T-helper 17 cell (primary cell): Measurements from ENCODE around the gene DISC1. TPM values are rescaled to one million over a fixed set of nuclear protein-coding genes. Genes with fewer than 3 reads are reported as not detected.

Experiments used
- ATAC-seq: fragments of 150-1000 bp; cut with Tn5 transposase; 2 replicates; pipeline ENCODE4 v1.10.0; 2021; ENCODE audit warnings: mild to moderate bottlenecking, moderate library complexity
- DNase-seq, 3 donors: peaks; one replicate each; pipeline versions ENCODE4 v3.0.0 to v3.0.0-alpha.2; 2020 to 2021
- H3K9me3 ChIP-seq: one replicate; pipeline ENCODE4 v1.7.0; 2013; ENCODE audit warnings: low read length, mild to moderate bottlenecking; ENCODE audit not compliant: control insufficient read depth, poor library complexity, severe bottlenecking
- H3K27ac Mint-ChIP-seq: one replicate; pipeline ENCODE4 v1.8.0; 2022; ENCODE audit warnings: mild to moderate bottlenecking, moderate library complexity, mixed read lengths
- H3K27me3 Mint-ChIP-seq: one replicate; pipeline ENCODE4 v1.8.0; 2022; ENCODE audit warnings: mixed read lengths
- H3K36me3 Mint-ChIP-seq: one replicate; pipeline ENCODE4 v1.8.0; 2022; ENCODE audit warnings: low read depth, mixed read lengths
- H3K4me1 Mint-ChIP-seq: one replicate; pipeline ENCODE4 v1.8.0; 2022; ENCODE audit warnings: mild to moderate bottlenecking, mixed read lengths
- H3K4me3 Mint-ChIP-seq: one replicate; pipeline ENCODE4 v1.8.0; 2022; ENCODE audit warnings: mild to moderate bottlenecking, moderate library complexity, mixed read lengths
- total RNA-seq, 4 donors: library from RNA in 2 of 4; stranded (reverse) in 2 of 4; gene quantifications; one replicate each; pipeline ENCODE4 v1.2.3 and lab custom pipeline; 2022 to 2026

Gene DISC1
- total RNA-seq, 2 donors from 2014 or later = 16.2 to 17.4 TPM

- ATAC-seq = no peak
- Mint-ChIP-seq H3K27ac (peak overlapping the region; percentile 81), H3K4me3 (no peak overlapping the region), H3K36me3 (no peaks in the 10 kb centered on the region), H3K27me3 (no peaks in the 10 kb centered on the region), H3K4me1 (no peaks in the 10 kb centered on the region)
- no peaks in the 10 kb centered on the region for H3K9me3 ChIP-seq
- DNase-seq = no peak
Measured at GRCh38 chr1:231596337-231596791, 30.2 kb upstream of the DISC1 start.

- H3K9me3 ChIP-seq = no peaks in the 10 kb centered on the region
- Mint-ChIP-seq H3K27ac (no peak overlapping the region), H3K4me3 (no peak overlapping the region), H3K27me3 (no peaks in the 10 kb centered on the region), H3K4me1 (no peaks in the 10 kb centered on the region), H3K36me3 (no peaks in the 10 kb centered on the region)
- DNase-seq = no peak
- ATAC-seq = no peak
Measured at GRCh38 chr1:231597971-231598370, 28.6 kb upstream of the DISC1 start.

- H3K4me3 Mint-ChIP-seq = no peak overlapping the region
- no peak for ATAC-seq
- no peaks in the 10 kb centered on the region for H3K36me3 Mint-ChIP-seq
Measured at GRCh38 chr1:231600458-231600976, 26.1 kb upstream of the DISC1 start.

GRCh38 chr1:231601824-231602672, 24.5 kb upstream of the DISC1 start:
- H3K27ac Mint-ChIP-seq = no peak overlapping the region
- DNase-seq (no peak), ATAC-seq (no peak)
- no peaks in the 10 kb centered on the region for H3K27me3 Mint-ChIP-seq
- no peak overlapping the region for H3K4me3 Mint-ChIP-seq
- no peaks in the 10 kb centered on the region for H3K36me3 Mint-ChIP-seq
- no peaks in the 10 kb centered on the region for H3K9me3 ChIP-seq
- H3K4me1 Mint-ChIP-seq = peaks cover 6% of the 10 kb centered on the region

More at GRCh38 chr1:231600458-231600976, 26.1 kb upstream of the DISC1 start:
- no peak for DNase-seq
- Mint-ChIP-seq H3K27me3 (no peaks in the 10 kb centered on the region), H3K27ac (no peak overlapping the region), H3K4me1 (peaks cover 6% of the 10 kb centered on the region)
- H3K9me3 ChIP-seq = no peaks in the 10 kb centered on the region

GRCh38 chr1:231602673-231602984, 24.0 kb upstream of the DISC1 start:
- ATAC-seq = no peak
- H3K9me3 ChIP-seq = no peaks in the 10 kb centered on the region
- no peak overlapping the region for H3K4me3 Mint-ChIP-seq

GRCh38 chr1:231603598-231604275, 22.9 kb upstream of the DISC1 start:
- Mint-ChIP-seq H3K27ac (peak overlapping the region; percentile 91), H3K27me3 (no peaks in the 10 kb centered on the region), H3K4me3 (peak overlapping the region; percentile 94), H3K4me1 (peaks cover 6% of the 10 kb centered on the region), H3K36me3 (no peaks in the 10 kb centered on the region)
- ATAC-seq (peak; percentile 93), DNase-seq (peak in 1 of 3 donors; percentile 17)
- no peaks in the 10 kb centered on the region for H3K9me3 ChIP-seq

More at GRCh38 chr1:231602673-231602984, 24.0 kb upstream of the DISC1 start:
- no peaks in the 10 kb centered on the region for H3K36me3 Mint-ChIP-seq
- no peaks in the 10 kb centered on the region for H3K27me3 Mint-ChIP-seq
- H3K4me1 Mint-ChIP-seq = peaks cover 6% of the 10 kb centered on the region
- no peak overlapping the region for H3K27ac Mint-ChIP-seq
- DNase-seq = no peak

GRCh38 chr1:231604276-231604621, 22.3 kb upstream of the DISC1 start:
- Mint-ChIP-seq H3K4me3 (no peak overlapping the region), H3K36me3 (no peaks in the 10 kb centered on the region), H3K27me3 (no peaks in the 10 kb centered on the region), H3K27ac (peak overlapping the region; percentile 91), H3K4me1 (peaks cover 6% of the 10 kb centered on the region)
- no peak for ATAC-seq
- no peak for DNase-seq
- H3K9me3 ChIP-seq = no peaks in the 10 kb centered on the region

GRCh38 chr1:231605149-231606100, 21.2 kb upstream of the DISC1 start:
- Mint-ChIP-seq H3K4me1 (peaks cover 8% of the 10 kb centered on the region), H3K4me3 (no peak overlapping the region), H3K27me3 (no peaks in the 10 kb centered on the region), H3K27ac (peak overlapping the region; percentile 47), H3K36me3 (no peaks in the 10 kb centered on the region)
- H3K9me3 ChIP-seq = no peaks in the 10 kb centered on the region
- no peak for ATAC-seq
- no peak for DNase-seq

GRCh38 chr1:231606712-231607111, 19.9 kb upstream of the DISC1 start:
- no peak for DNase-seq
- H3K4me1 Mint-ChIP-seq = peaks cover 19% of the 10 kb centered on the region
- peaks cover 6% of the 10 kb centered on the region for H3K36me3 Mint-ChIP-seq
- ATAC-seq = no peak
- no peak overlapping the region for H3K4me3 Mint-ChIP-seq
- H3K9me3 ChIP-seq = no peaks in the 10 kb centered on the region
- H3K27me3 Mint-ChIP-seq = peaks cover 6% of the 10 kb centered on the region
- no peak overlapping the region for H3K27ac Mint-ChIP-seq

GRCh38 chr1:231610388-231610787, 16.2 kb upstream of the DISC1 start:
- Mint-ChIP-seq H3K27ac (no peak overlapping the region), H3K4me3 (peak overlapping the region; percentile 25), H3K36me3 (peaks cover 8% of the 10 kb centered on the region), H3K27me3 (peaks cover 6% of the 10 kb centered on the region), H3K4me1 (peaks cover 38% of the 10 kb centered on the region)
- H3K9me3 ChIP-seq = no peaks in the 10 kb centered on the region
- ATAC-seq (no peak), DNase-seq (no peak)

- H3K27ac Mint-ChIP-seq = peak overlapping the region; percentile 92
- peaks cover 8% of the 10 kb centered on the region for H3K36me3 Mint-ChIP-seq
- peaks cover 41% of the 10 kb centered on the region for H3K4me1 Mint-ChIP-seq
- peaks cover 6% of the 10 kb centered on the region for H3K27me3 Mint-ChIP-seq
- H3K4me3 Mint-ChIP-seq = no peak overlapping the region
- no peak for ATAC-seq
- no peak for DNase-seq
- H3K9me3 ChIP-seq = no peaks in the 10 kb centered on the region
Measured at GRCh38 chr1:231611111-231611510, 15.5 kb upstream of the DISC1 start.

GRCh38 chr1:231611851-231612250, 14.7 kb upstream of the DISC1 start:
- ATAC-seq = no peak
- Mint-ChIP-seq H3K27me3 (peaks cover 6% of the 10 kb centered on the region), H3K27ac (peak overlapping the region; percentile 92), H3K4me3 (peak overlapping the region; percentile 87), H3K36me3 (peaks cover 8% of the 10 kb centered on the region), H3K4me1 (peaks cover 43% of the 10 kb centered on the region)
- H3K9me3 ChIP-seq = no peaks in the 10 kb centered on the region
- no peak for DNase-seq
